HL-60 (cell line): ENCODE measurements around the gene RPL27A.

Source experiments
- CTCF ChIP-seq: IDR thresholded peaks from one replicate; pipeline ENCODE4 v1.5.1; 2011; ENCODE audit warnings: low read length, control low read depth, inconsistent platforms; ENCODE audit not compliant: insufficient read depth
- GABPA ChIP-seq: IDR thresholded peaks from 2 replicates; pipeline ENCODE4 v1.6.1; 2012; ENCODE audit warnings: low read depth
- POLR2AphosphoS5 ChIP-seq: IDR thresholded peaks from 2 replicates; pipeline ENCODE4 v1.6.1; 2012; ENCODE audit warnings: low read depth

GRCh38 chr11:8707541-8708191 is 25.1 kb downstream of the RPL27A start:
- TF ChIP-seq CTCF (no peak), POLR2AphosphoS5 (no peak), GABPA (no peak)
